Small intestine (tissue), 7 donors: Measurements from ENCODE around the gene FTHL17. TPM values are rescaled to one million over a fixed set of nuclear protein-coding genes. Genes with fewer than 3 reads are reported as not detected.
A peak's percentile ranks its signal among the peaks of the same experiment; 100 is the strongest.

Source experiments
- DNase-seq, 2 donors: peaks; one replicate each; pipeline versions ENCODE4 v3.0.0 to v3.0.0-alpha.2; 2013
- FAIRE-seq: peaks from 2 replicates; lab custom pipeline; 2012; peaks lifted over from hg19 to GRCh38; lab: Jason Lieb, UNC
- H3K27ac ChIP-seq, 3 donors: one replicate each; pipeline ENCODE4 v1.5.1; 2013; ENCODE audit warnings: low read length in 2 of 3, mild to moderate bottlenecking in 2 of 3, control low read depth in 1 of 3, inconsistent platforms in 1 of 3, low read depth in 1 of 3, moderate library complexity in 1 of 3
- H3K27me3 ChIP-seq, 3 donors: one replicate each; pipeline ENCODE4 v1.6.1; 2013; ENCODE audit warnings: low read length in 3 of 3, inconsistent platforms in 1 of 3; ENCODE audit not compliant: control insufficient read depth in 3 of 3, insufficient read depth in 3 of 3
- H3K36me3 ChIP-seq, 3 donors: one replicate each; pipeline ENCODE4 v1.6.1; 2013; ENCODE audit warnings: low read length in 3 of 3, inconsistent platforms in 1 of 3, low read depth in 1 of 3, mild to moderate bottlenecking in 1 of 3, moderate library complexity in 1 of 3; ENCODE audit not compliant: control insufficient read depth in 3 of 3, insufficient read depth in 2 of 3
- H3K4me1 ChIP-seq, 3 donors: one replicate each; pipeline ENCODE4 v1.6.1; 2013; ENCODE audit warnings: low read length in 2 of 3, inconsistent platforms in 1 of 3, low read depth in 1 of 3, mild to moderate bottlenecking in 1 of 3, moderate library complexity in 1 of 3; ENCODE audit not compliant: control insufficient read depth in 3 of 3, insufficient read depth in 2 of 3
- H3K4me3 ChIP-seq, 3 donors: one replicate each; pipeline ENCODE4 v1.5.1; 2013; ENCODE audit warnings: low read length in 3 of 3, control low read depth in 1 of 3, inconsistent platforms in 1 of 3, low read depth in 1 of 3, mild to moderate bottlenecking in 1 of 3, moderate library complexity in 1 of 3
- H3K9me3 ChIP-seq, 2 donors: one replicate each; pipeline ENCODE4 v1.6.1; 2013; ENCODE audit warnings: low read depth in 1 of 2, low read length in 1 of 2; ENCODE audit not compliant: control insufficient read depth in 2 of 2, insufficient read depth in 1 of 2
- WGBS, 3 donors: extraction: QIAGEN DNeasy Blood & Tissue Kit; methylation state at CpG; one replicate each; pipeline ENCODE4 v1.1.7; 2013; 5-methylcytosine and 5-hydroxymethylcytosine counted together
- polyA plus RNA-seq, 4 donors: library from polyadenylated mRNA; stranded (reverse) in 3 of 4; unstranded in 1 of 4; fragments of 200-250 nt in 3 of 4; fragments of 120-200 nt in 1 of 4; gene quantifications; one replicate each; pipeline versions ENCODE4 v1.2.1 to v1.2.3, GENCODE V29; 2013
- donor health status: healthy with polysubstance abuse.
- donor health status: control.
- donor health status: control.
- donor health status: Bipolar disorder and iron deficiency.
- donor health status: healthy.

Gene FTHL17
- polyA plus RNA-seq, 4 donors = not detected

DNA sequence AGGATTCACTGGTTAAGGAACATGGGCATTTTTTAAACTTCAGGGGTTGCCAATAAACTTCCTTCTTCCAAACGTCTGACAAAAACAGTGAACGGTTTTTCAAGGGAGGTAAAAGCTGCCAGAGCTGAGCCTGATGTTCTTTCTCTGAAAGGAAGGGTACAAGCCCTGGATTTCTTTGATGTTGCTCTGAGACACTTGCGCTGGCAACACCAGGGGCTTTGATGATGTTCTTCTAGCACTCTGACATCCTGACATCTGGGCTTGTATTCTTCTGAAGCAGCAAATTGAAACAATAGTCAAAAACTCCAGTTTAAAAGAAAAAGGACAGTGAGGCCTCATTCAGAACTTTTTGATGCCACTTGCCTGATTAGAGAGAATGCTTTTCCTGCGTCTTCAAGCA, 11.8 kb downstream of the FTHL17 start:
- Histone ChIP-seq H3K27me3 (peaks cover 0 to 3% (median 0%) of the 10 kb centered on the region in 3 donors), H3K4me3 (no peak overlapping the region), H3K4me1 (no peaks in the 10 kb centered on the region), H3K9me3 (no peaks in the 10 kb centered on the region), H3K27ac (no peak overlapping the region), H3K36me3 (no peaks in the 10 kb centered on the region)
- 53 to 69% (median 69%) methylated on average over 4 of the region's 4 CpGs for WGBS, 3 donors
- FAIRE-seq = no peak
- no peak for DNase-seq

GRCh38 chrX:31058284-31058683, 13.6 kb downstream of the FTHL17 start:
- WGBS, 3 donors = 69 to 89% (median 88%) methylated on average over 7 of the region's 7 CpGs
- FAIRE-seq (no peak), DNase-seq (no peak)
- Histone ChIP-seq H3K4me1 (no peaks in the 10 kb centered on the region), H3K27me3 (peaks cover 0 to 3% (median 0%) of the 10 kb centered on the region in 3 donors), H3K27ac (no peak overlapping the region), H3K4me3 (no peak overlapping the region), H3K36me3 (no peaks in the 10 kb centered on the region), H3K9me3 (no peaks in the 10 kb centered on the region)

DNA sequence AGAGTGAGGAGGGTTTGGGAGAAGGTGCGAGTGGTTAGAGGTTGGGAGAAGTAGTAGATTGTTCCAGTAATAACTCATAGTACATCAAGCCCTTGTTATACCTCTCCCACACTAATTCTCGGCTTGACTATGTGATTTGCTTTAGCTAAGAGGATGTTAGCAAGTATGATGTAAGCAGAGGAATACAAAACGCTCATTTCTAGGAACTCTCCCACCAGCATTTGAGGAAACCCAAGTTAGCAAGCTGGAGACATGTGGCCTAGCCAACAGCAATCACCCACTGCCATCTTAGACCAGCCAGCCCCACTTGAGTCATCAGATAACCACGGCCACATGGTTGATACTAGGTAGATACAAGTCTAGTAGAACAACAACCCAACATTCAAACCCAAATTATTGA, 14.2 kb downstream of the FTHL17 start:
- no peak for DNase-seq
- Histone ChIP-seq H3K27ac (no peak overlapping the region), H3K4me3 (no peak overlapping the region), H3K27me3 (peaks cover 0 to 3% (median 0%) of the 10 kb centered on the region in 3 donors), H3K36me3 (no peaks in the 10 kb centered on the region), H3K9me3 (no peaks in the 10 kb centered on the region), H3K4me1 (no peaks in the 10 kb centered on the region)
- WGBS, 3 donors = 64 to 85% (median 74%) methylated on average over 4 of the region's 4 CpGs
- FAIRE-seq = no peak

DNA sequence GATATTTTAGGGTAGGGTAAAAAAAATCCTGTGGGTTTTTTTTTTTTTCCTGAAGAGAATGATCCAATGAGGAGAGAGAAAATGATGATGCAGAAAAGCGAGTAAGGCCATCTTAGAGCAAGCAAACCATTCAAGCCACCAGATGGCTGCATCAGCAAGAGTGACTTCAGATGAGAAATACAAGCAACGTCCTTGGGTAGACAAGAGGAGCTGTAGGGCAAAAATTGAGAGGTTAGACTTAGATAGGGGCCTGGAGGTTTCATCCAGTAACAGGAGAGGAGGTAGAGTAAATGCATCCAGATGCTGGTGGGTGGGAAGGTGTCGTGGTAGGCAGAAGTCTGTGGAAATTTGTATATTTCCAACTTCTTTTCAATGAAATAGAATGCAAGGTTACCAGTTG, 14.6 kb downstream of the FTHL17 start:
- 51 to 68% (median 57%) methylated on average over 3 of the region's 3 CpGs for WGBS, 3 donors

DNA sequence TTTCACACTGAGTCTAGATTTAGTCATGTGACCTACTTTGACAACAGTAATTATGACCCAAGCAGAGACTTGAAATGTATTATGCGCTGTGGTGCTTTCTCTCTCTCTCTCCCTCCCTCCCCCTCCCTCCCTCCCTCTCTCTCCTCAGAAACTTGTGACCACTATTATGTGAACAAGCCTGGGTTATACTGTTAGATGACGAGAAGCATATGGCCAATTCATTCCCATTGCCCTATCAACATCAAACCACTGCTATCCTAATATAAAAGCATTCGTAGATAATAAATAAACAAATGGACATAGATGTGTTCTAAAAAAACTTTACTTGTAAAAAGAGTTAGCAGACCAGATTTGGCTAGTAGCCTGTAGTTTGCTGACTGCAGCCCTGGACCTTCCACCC, 18.2 kb downstream of the FTHL17 start:
- FAIRE-seq = no peak
- H3K27ac ChIP-seq = no peak overlapping the region
- no peaks in the 10 kb centered on the region for H3K9me3 ChIP-seq
- H3K27me3 ChIP-seq = no peaks in the 10 kb centered on the region
- H3K36me3 ChIP-seq = no peaks in the 10 kb centered on the region
- no peak overlapping the region for H3K4me3 ChIP-seq
- 76 to 88% (median 81%) methylated on average over 3 of the region's 3 CpGs for WGBS, 3 donors
- no peaks in the 10 kb centered on the region for H3K4me1 ChIP-seq
- no peak for DNase-seq

More for the DNA sequence above, 14.6 kb downstream of the FTHL17 start:
- H3K27me3 ChIP-seq = peaks cover 0 to 3% (median 0%) of the 10 kb centered on the region in 3 donors
- H3K27ac ChIP-seq = no peak overlapping the region
- no peaks in the 10 kb centered on the region for H3K4me1 ChIP-seq
- no peak overlapping the region for H3K4me3 ChIP-seq
- no peak for DNase-seq
- FAIRE-seq = no peak
- H3K9me3 ChIP-seq = no peaks in the 10 kb centered on the region
- no peaks in the 10 kb centered on the region for H3K36me3 ChIP-seq

DNA sequence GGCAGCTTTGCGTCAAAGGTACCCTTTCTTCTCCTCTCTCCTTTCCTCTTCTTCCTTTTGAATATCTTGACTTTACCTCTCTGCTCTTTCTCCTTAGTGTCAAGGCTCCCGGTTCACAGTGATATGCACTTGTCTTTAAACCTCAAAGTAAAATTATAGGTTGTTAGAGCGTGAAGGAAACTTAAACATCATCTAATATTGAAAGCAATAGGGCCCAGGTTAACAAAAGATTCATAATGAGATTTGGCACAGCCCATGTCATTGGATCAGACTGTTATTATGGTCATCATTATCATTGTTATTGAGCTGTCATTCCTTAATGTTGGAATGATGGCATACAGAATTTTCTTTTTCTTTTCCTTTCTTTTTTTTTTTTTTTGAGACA, 32.5 kb downstream of the FTHL17 start:
- WGBS, 3 donors = 53 to 76% (median 67%) methylated on average over 3 of the region's 3 CpGs
- Histone ChIP-seq H3K27me3 (no peaks in the 10 kb centered on the region), H3K36me3 (no peaks in the 10 kb centered on the region), H3K27ac (no peak overlapping the region), H3K4me3 (no peak overlapping the region), H3K9me3 (no peaks in the 10 kb centered on the region), H3K4me1 (no peaks in the 10 kb centered on the region)
- no peak for DNase-seq
- FAIRE-seq = no peak

DNA sequence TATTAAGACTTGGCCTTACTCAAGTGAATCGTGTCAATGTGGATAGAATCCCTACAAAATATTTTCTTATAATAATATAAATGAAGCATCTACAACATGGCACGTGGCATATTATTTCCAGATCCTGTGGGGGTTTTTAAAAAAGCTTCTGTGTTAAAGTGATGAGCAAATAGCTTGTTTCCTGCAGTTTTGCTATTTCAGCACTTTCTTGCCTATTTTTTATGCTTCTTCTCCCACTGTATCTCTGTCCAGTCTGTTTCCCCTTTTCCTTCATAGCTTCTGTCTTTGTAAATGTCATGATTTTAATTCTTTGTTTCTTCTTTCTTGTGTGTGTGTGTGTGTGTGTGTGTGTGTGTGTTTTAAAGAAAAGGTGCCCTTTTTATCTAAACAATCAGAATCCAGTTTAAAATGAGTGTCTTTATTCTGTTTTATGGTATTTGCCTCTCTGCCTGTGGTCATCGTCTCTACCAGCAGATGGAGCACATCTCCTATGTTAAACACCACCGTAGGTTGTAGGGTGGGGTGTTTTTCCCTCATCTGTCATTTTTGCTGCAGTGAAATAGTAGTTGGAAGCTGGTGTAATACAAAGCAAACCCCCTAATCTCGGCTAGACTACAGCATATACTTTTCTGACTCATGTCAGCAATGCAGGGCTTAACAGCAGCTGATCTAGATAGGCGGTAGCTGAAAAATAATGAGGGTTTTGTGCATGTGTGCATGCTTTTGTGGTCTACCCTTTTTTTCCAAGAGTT, 33.1 kb downstream of the FTHL17 start:
- Histone ChIP-seq H3K27ac (no peak overlapping the region), H3K9me3 (no peaks in the 10 kb centered on the region), H3K4me3 (no peak overlapping the region), H3K36me3 (no peaks in the 10 kb centered on the region), H3K27me3 (no peaks in the 10 kb centered on the region), H3K4me1 (no peaks in the 10 kb centered on the region)
- FAIRE-seq = no peak
- peak; percentile 22 to 39 for DNase-seq
- 24 to 39% (median 28%) methylated on average over 6 of the region's 6 CpGs for WGBS, 3 donors

DNA sequence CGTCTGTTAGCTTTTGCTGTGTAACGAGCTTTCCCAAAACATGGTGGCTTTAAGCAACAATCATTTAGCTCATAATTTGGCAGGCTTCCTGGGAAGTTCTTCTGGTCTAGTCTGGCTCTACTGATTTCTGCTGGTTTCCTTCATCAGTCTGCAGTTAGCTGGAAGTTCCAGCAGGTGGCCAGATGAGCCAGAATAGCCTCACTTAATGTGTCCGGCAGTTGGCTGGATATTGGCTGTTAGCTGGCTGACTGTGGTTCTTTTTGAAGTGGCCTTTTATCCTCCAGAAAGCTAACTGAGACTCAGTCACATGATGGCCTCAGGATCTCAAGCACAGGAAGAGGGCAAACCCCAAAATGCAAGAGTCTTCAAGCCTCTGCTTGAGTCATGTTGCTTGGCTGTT, 34.9 kb downstream of the FTHL17 start:
- WGBS, 3 donors = 31 to 41% (median 41%) methylated on average over 3 of the region's 3 CpGs
- DNase-seq = peak; percentile 40 to 51
- FAIRE-seq = no peak

DNA sequence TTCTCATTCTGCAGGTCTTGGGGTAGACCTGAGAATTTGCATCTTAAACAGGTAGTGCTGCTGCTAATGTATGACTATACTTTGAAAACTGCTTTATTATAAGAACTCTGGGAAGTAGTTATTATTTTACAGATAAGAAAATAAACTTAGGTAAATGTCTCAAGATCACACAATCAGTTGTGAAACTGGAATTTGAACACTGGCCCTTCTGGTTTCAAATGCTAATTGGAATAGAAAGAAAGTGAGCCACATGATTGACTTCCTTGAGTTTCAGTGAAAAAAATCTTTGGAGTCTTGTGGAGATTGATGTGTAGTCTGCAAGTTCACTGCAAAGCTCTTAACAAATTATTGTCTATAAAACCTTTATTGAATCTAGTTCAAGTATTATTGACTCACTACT, 44.5 kb downstream of the FTHL17 start:
- DNase-seq (peak; percentile 42 to 54), FAIRE-seq (peak; percentile 5)
- no peak overlapping the region for H3K4me3 ChIP-seq
- no peaks in the 10 kb centered on the region for H3K27me3 ChIP-seq
- peak overlapping the region in 1 of 3 donors; percentile 45 for H3K27ac ChIP-seq
- H3K4me1 ChIP-seq = no peaks in the 10 kb centered on the region
- peaks cover 0 to under 1% of the 10 kb centered on the region in 2 donors for H3K9me3 ChIP-seq
- H3K36me3 ChIP-seq = no peaks in the 10 kb centered on the region

More for the DNA sequence above, 34.9 kb downstream of the FTHL17 start:
- no peaks in the 10 kb centered on the region for H3K9me3 ChIP-seq
- no peaks in the 10 kb centered on the region for H3K36me3 ChIP-seq
- H3K27ac ChIP-seq = no peak overlapping the region
- H3K4me1 ChIP-seq = no peaks in the 10 kb centered on the region
- H3K4me3 ChIP-seq = no peak overlapping the region
- H3K27me3 ChIP-seq = no peaks in the 10 kb centered on the region
